NCI-H187 (cell line): ENCODE data around the gene LMTK2.

Source experiments
- DNase-seq, 2 experiments: peaks; one replicate each; lab custom pipeline; 2025; lab: John Stamatoyannopoulos, UW

LMTK2 gene

DNA sequence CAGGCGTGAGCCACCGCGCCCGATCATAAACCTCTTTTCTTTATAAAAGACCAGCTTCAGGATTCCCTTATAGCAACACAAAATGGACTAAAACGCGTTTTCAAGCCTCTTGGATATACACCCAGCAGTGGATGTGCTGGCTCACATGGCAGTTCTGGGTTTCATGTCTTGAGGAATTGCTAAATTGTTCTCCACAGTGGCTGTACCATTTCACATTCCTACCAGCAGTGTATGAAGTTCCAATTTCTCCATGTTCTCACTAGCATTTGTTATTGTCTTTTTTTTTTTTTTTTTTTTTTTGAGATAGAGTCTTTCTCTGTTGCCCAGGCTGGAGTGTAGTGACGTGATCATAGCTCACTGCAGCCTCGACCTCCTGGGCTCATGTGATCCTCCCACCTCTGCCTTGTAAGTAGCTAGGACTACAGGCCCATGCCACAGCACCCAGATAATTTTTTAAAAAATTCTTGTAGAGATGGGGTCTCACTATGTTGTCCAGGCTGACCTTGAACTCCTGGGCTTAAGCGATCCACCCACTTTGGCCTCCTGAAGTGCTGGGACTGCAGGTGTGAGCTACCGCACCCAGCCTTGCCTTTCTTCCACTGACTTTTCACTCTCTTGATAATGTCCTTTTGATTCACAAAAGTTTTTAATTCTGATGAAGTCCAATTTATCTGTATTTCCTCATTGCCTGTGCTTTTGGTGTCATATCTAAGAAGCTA is 127.9 kb downstream of the LMTK2 start:
- DNase-seq, result no peak

DNA sequence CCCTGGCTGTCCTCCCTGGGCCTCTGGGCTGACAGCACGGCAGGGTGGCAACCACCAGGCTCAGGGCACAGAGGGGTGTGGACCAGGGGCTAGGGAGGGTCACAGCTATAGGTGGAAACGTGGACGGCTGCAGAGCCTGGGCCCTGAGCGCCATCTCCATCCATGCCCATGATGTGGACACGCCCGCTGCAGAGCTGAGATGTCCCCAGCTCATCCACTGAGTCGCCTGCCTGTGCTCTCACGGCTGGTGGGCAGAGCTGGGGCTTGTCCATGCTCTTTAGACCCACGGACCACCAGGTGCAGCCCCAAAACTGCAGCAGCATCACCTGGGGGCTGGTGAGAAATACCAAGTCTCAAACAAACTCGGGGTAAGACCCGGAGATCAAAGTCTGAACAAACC is 129.2 kb downstream of the LMTK2 start:
- DNase-seq, result no peak

DNA sequence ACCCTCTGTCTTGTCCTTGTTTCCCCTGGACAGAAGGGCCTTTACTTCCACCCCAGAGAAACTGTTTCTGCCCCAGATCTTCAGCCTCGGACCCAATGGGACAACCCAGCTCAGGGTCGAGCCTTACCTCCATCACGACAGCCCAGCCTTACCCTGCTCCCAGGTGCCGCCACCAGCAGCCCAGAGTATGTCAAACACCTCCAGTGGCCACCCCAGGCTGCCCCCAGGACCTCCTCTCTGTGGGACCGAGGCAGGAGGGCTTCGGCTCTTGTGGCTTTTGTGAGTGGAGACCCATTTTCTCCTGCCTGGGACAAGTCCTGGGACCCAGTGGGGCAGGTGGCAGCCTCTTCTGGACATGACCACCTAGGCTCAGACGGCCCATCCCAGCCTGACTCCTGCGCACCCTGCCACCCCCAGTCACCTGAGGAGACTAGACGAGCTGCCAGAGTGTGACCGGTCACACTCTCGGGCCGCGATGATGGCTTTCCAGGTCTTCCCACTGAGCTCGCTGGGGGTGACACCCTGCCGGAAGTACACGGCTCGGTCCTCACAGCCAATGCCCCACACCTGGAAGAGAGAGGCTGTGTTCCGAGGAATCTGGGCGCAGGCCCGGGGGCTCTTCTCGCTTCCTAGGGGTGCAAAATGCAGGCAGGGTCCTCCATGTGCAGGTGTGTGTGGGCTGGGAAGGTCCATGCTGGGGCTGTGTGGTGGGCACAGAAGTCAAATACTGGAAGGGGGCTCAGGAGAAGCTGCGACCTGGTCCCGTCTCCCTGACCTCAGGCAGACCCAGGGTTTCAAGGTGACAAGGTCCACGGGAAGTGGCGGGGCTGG is 129.9 kb downstream of the LMTK2 start:
- DNase-seq, result no peak

DNA sequence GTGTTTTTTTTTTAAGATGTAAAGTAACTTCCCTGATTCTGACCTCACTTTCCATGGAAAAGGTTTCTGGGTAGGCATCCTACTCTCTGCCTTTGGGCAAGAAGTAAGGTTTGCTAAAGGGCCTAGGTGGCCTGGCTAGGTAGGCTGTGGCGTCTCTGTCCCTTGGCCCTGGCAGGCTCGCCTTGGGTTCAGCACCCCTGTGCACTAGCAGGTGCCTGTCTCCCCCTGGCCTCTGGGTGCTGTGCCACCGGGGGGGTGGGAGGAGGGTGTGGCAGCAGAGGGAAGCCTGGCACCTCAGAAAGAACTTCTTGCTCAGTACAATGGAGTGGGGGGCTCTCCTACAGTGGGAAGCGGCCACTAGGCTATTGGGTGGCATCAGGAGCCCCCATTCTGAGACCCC is 131.4 kb downstream of the LMTK2 start:
- no peak for DNase-seq

DNA sequence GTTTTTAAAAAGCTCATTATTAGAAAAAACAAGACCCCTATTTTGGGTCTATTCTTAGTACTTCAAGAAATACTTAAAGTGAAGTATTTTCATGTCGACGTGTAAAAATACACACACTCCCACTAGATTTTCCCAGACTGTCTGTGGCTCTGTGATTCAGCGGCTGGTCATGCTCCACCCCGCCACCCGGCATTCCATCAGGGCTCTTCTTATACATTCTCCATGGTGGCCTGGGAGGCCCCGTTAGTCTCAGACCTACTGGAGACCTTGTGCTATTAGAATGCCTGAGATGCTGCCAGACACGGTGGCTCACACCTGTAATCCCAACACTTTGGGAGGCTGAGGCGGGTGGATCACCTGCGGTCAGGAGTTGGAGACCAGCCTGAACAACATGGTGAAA is 132.3 kb downstream of the LMTK2 start:
- DNase-seq, result no peak

DNA sequence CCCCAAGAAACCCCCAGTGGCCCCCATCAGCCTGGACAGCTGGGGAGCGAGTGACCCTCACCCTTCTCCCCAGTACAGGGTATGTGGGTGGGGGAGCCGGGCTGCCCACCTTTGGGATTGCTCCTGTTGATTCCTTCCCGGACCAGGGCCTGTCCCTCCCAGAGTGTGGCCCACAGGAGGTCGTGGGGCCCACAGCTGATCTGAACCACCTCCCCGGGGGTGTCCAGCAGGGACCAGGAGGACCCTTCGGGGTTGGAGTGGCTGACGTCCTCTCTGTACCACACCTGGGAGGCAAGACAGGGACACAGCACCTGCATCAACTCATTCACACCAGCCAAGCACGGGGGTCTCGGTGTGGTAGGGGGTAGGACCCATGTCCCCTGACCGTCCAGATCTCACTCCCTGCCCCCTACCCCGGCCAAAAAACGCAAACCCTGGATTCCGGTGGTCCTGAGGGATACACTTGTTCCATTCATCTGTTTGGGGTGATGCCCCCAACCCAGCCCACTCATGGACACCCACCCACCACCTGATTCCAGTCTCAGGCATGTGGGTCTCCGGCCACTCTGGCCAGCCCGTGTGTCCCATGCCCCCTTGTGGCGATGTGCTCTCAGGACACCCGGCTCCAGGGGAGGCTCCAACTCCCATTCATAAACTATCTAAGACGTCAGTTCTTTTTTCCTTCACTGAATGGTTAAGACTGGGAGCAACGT is 134.5 kb downstream of the LMTK2 start:
- no peak for DNase-seq

DNA sequence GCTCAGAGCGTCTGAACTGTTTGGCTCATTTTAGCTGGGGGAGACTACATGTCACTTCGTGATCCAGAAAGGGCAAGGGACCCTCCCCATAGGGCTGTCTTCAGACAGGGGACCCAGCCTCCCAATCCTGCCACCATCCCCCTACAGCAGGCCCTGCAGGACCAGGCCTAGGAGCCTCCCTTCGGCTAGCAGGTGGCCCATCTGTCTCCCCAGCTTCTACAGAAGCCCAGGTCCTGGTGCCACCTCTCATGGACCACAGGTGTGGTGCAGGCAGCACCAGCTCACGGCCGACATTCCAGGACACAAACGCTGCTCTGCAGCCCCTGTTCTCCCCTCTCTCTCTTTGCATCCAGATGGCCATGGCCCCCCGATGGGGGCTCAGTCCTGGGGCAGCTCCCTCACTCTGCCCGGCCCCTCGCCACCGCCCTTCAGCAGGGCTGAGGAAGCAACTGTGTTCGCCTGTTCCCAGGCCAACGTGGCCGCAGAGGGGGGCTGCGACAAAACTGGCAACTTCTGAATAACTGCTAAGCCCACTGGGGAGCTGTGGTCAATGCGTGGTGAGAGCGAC is 135.1 kb downstream of the LMTK2 start:
- DNase-seq, result no peak

DNA sequence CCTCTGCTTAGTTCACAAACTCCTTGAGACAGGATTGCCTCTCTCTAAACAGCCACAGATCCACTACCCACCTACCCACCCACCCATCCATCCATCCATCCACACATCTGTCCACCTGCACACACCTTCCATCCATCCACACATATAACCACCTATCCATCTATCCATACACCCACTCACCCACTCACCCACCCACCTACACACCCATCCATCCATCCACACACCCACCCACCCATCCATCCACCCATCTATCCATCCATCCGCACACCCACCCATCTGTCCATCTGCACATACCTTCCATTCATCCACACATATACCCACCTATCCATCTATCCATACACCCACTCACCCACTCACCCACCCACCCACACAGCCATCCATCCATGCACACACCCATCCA is 135.7 kb downstream of the LMTK2 start:
- no peak for DNase-seq

DNA sequence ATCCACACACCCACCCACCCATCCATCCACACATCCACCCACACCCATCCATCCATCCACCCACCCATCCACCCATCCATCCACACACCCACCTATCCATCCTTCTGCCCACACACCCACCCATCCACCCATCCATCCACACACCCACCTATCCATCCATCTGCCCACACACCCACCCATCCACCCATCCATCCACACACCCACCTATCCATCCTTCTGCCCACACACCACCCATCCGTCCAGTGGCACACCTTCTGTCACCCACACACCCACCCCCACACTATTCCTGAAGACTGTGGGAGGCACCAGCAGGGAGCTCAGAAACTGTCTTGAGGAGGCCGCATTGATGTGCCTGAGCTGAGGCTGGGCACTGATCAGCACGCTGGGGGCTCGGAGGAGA is 136.3 kb downstream of the LMTK2 start:
- DNase-seq, result no peak

DNA sequence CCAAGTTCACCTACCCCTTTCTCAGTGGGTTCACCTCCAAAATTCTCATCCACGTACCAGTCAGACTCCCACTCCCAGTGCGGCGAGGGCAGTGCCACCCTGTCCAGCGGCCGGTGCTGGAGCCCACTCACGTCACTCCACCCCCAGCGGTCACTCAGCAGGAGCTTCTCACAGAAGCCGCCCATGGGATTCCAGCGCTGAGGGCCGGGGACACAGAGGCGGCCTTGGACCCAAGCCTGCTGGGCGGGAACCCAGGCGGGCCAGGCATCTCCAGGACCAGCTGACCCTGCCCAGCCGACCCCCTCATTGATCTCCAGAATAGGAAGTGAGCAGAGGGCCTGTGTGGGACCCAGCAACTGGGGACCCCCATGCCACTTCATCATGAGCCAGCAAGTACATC is 138.2 kb downstream of the LMTK2 start:
- DNase-seq, result no peak

DNA sequence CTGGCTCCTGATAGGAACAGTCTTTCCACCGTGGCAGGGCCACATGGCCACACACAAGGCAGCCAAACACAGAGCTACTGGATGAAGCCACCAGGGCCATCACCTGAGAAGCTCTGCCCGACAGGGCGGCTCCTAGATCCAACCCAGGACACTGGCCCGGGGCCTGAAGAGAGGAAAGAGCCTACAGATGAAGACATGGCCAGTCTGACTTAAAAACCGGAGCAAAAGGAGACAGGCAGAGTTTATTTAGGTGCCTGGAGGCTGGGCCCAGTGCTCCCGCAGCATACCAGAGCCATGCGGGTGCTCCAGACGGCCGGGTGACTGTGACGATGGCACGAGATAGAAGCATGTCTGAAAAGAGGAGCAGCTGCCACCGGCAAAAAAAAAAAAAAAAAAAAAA is 141.5 kb downstream of the LMTK2 start:
- no peak for DNase-seq

DNA sequence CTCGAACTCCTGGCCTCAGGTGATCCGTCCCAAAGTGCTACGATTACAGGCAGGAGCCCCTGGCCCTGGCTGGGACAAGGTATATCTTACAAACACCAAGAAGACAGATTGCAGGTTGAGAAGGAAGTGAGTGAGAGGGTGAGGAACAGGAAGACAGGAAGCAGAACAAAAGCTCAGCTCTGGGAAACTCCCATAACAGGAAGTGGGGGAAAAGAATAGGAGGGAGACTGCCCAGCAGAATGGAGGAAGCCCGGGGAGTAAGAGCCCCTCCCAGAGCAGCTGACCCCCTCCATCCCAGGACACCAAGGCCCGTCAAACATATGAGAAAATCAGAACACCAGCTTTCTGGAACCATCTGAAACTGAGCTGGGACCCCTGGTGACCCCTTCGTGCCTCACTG is 142.4 kb downstream of the LMTK2 start:
- DNase-seq, result no peak

DNA sequence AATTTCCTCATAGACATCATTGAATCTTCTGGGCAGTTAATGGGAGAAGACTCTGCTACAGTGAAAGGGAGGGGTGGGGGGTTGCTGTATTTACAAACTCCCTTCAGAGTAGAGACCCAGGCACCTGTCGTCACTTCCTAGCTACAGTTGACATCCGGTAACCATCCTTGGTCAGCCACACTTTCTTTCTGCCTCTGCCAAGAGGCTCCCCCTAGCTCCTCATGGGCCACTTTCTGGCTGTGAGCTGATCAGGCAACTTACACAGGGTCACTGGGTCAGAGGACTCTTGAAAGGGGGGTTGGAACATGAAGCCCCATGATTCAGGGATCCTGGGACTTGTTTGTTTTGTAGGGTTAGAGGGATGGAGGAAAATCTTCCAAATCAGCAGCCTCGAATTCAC is 144.1 kb downstream of the LMTK2 start:
- DNase-seq, result no peak

DNA sequence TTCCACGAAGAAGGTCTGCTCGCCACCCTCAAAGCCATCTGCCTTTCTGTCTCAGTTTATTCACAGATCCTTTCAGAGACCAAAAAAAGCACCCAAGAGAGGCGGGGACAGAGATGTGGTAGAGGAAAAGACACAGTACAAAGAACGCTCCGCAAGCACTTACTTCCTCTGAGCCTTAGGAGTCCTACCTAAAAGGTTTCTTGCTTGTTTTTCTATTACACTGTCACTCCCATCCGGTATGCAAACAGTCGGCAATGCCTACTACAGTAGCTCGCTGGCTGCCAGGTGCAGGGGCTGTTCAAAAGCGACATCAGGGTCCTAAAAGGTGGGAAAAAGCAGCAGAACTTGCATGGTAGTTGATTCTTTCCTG is 144.6 kb downstream of the LMTK2 start:
- DNase-seq, result no peak

DNA sequence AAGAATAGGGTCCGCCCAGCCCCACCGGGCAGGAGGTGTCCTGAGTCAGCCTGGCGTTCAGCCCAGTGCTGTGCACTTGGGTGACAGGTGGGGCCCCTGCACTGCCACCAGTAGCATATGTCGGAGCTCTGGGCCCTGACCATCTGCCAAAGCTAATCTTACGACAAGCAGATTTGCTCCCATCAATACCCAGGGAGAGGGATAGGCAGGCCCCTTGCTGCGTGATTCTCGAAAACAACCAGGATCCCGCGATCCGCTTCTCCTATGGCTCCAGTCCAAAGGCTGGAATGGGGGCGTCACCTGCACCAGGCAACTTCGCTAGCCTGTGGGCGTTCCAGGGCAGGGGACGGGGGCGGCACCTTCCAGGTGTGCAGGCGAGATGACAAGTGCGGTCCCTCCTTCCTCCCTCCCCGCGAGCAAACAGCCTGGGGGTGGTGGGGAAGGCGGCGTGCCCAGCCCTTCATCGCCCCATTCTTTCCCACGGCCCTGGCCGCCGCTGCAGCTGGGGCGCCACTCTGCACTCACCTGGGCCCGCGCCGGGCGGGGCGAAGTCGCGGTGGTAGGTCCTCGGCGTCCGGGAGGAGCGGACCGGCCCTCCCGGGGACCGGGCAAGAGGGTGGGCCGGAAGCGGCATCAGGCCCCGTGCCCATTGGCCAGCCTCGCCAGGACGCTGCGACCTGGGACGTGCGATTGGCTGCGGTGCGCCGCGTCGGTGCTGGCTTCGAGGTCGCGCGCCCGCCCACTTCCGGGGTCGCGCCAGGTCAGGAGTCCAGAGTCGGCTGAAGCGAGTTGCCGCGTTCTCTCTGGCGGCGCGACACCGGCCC is 145.2 kb downstream of the LMTK2 start, which contains the start of gene TECPR1:
Gene TECPR1 (minus strand): TSS at position 632 of the 824 bp plus-strand sequence. CDS start 6,086 bp downstream, outside the sequence.
- DNase-seq, result peak; percentile 69 to 92

DNA sequence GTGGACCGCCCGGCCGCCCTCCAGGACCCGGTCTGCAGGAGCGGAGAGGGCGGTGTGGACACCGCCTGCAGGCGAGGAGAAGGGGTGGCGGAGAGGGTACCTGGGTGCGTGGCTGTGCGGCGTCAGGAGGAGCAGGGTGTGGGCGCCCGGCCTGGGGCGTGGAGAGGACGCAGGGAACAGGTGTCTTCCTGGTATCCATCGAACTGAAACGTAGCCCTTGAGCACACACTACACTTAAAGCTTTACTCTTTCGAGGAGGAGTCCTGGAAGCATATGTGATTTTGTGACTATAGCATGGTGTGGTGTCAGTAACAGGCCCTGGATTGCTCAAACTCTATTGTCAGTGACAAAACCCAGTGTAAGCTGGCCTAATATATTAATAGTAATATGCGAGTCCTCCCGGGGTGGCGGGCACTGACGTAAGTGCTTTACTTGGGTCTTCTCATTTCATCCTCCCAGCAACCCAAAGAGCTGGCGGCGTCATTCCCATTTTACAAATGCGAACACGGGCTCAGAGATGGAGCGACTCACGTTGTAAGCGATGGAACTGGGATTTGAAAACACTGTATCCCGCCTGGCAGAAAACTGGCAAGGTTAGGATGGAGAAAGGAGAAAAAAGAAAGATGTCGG is 145.9 kb downstream of the LMTK2 start:
- peak in 1 of 2 experiments; percentile 63 for DNase-seq

DNA sequence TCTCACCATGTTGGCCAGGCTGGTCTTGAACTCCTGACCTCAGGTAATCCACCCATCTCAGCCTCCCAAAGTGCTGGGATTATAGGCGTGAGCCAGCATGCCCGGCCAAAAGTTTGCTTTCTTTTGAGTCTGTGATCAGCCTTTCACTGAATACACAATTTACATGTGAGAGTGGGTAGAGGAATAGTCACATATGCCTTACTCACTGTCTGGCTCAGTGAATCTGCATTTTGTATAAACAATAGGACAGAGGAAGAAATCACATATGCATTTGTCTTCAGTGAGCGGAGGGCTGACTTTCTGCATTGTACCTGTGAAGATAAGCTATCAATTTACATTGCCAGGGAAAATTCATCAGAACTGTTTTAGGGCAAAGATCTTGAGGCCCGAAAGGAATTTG is 147.9 kb downstream of the LMTK2 start:
- no peak for DNase-seq

DNA sequence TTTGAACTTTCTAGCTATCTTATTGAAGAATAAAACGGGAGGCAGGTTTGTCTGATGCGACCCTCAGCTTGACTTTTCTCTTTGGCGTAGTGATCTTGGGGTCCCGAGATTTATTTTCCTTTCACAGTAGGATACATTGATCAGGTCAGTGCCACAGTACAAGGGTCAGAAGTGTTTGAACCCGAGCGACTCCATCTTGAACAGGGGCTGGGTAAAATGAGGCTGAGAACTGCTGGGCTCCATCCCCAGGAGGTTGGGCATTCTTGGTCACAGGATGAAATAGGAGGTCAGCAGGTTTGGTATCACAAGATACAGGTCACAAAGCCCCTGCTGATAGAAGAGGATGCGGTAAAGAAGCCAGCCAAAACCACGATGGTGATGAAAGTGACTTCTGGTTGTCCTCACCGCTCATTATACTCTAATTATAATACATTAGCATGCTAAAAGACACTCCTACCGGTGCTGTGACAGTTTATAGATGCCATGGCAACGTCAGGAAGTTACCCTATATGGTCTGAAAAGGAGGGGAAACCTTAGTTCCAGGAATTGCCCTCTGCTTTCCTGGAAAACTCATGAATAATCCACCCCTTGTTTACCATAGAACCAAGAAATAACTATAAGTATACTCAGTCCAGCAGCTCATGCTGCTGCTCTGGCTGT is 148.4 kb downstream of the LMTK2 start:
- no peak for DNase-seq

DNA sequence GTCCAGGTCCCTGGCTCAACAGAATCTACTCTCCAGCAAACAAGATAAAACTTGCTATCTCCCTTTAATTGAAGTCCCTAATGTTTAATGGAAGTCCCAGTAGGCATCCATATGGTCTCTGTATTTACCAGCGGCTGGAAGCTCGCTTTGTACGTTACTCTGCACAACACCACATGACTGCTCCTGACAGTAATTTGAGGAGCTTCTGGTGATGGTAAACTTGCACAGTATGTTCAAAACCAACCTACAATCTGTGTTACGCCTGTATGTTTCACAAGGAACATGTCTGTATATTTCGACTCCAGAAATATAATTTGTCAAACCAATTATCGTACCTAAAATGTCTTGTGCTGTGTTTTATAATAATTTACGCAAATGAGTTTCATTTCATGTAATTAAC is 149.8 kb downstream of the LMTK2 start:
- no peak for DNase-seq

DNA sequence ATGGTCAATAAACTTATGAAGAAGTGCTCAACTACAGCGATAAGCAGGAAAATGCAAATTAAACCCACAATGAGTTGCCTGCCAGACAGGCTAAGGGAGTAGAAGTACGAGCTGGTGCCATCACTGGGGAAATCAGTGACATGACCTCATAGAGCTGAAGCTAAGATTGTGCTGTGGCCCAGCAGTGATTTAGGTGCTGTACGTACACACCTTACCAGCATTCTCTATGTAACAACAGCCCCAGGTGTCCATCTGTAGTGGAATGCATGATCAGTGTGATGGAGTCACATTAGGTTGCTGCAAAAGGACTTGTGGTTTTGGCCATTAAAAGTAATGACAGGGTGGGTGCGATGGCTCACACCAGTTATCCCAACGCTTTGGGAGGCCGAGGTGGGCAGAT is 151.0 kb downstream of the LMTK2 start:
- DNase-seq, result no peak
